GM12878 (cell line): Measurements from ENCODE around the gene CRY1. TPM values are rescaled to one million over a fixed set of nuclear protein-coding genes. Genes with fewer than 3 reads are reported as not detected.

Experiments used
- ATAC-seq: fragments of 200-7000 bp; cut with Tn5 transposase; 3 replicates; pipeline ENCODE4 v1.9.1; 2020; ENCODE audit warnings: mild to moderate bottlenecking, moderate library complexity
- BruUV-seq: library from RNA; stranded (reverse); fragments of 400-500 nt; replicated peaks from 2 replicates; lab custom pipeline; 2021; lab: Mats Ljungman, UMichigan
- CTCF ChIA-PET: fragments of 300-600 bp; sonication (Branson Sonifier 250); formaldehyde crosslinking; extraction: SDS; loops from one replicate; lab custom pipeline; 2021; ENCODE audit warnings: inconsistent platforms; lab: Yijun Ruan, JAX
- POLR2A ChIA-PET: fragments of 350-600 bp; formaldehyde crosslinking; extraction: SDS; loops from one replicate; lab custom pipeline; 2021; ENCODE audit warnings: inconsistent platforms; lab: Charles Lee
- RAD21 ChIA-PET: fragments of 300-600 bp; sonication (Branson Sonifier 250); formaldehyde crosslinking; loops from one replicate; lab custom pipeline; 2023; ENCODE audit warnings: antibody characterized with exemption; ENCODE audit not compliant: unreplicated experiment; lab: Charles Lee
- SMC1A ChIA-PET: fragments of 300-600 bp; sonication (Branson Sonifier 250); formaldehyde crosslinking; loops from one replicate; lab custom pipeline; 2023; ENCODE audit not compliant: unreplicated experiment, uncharacterized antibody; lab: Charles Lee
- DNase-seq: peaks from one replicate; pipeline ENCODE4 v3.0.0-alpha.2; 2011; ENCODE audit warnings: low read depth, low spot score
- FAIRE-seq: peaks from 3 replicates; lab custom pipeline; 2011; peaks lifted over from hg19 to GRCh38; lab: Jason Lieb, UNC
- H2AFZ ChIP-seq: 2 replicates; pipeline ENCODE4 v1.6.0; 2011; ENCODE audit warnings: low read depth, low read length, control low read depth; ENCODE audit not compliant: control insufficient read depth
- H3K27ac ChIP-seq: 2 replicates; pipeline ENCODE4 v1.5.1; 2011; ENCODE audit warnings: control low read depth; ENCODE audit not compliant: control insufficient read depth, insufficient read depth
- H3K27me3 ChIP-seq, 2 experiments: replicated peaks in 1 of 2; 2 replicates each; pipeline versions ENCODE4 v1.6.0 to v1.6.1; 2011; ENCODE audit warnings: low read length in 1 of 2; ENCODE audit not compliant: control insufficient read depth in 2 of 2, insufficient read depth in 2 of 2
- H3K36me3 ChIP-seq, 2 experiments: 2 replicates each; pipeline ENCODE4 v1.5.1; 2011; ENCODE audit warnings: low read length in 1 of 2; ENCODE audit not compliant: control insufficient read depth in 2 of 2, insufficient read depth in 2 of 2
- H3K4me1 ChIP-seq: 2 replicates; pipeline ENCODE4 v1.6.1; 2011; ENCODE audit warnings: mild to moderate bottlenecking, low read length, moderate library complexity, mixed read lengths; ENCODE audit not compliant: control insufficient read depth, insufficient read depth
- H3K4me2 ChIP-seq: 2 replicates; pipeline ENCODE4 v1.6.0; 2011; ENCODE audit warnings: control low read depth; ENCODE audit not compliant: control insufficient read depth, insufficient read depth
- H3K4me3 ChIP-seq: fragments of 200-600 bp; sonication (generic); 2 replicates; pipeline ENCODE4 v1.5.1; 2016
- H3K79me2 ChIP-seq: 2 replicates; pipeline ENCODE4 v1.6.0; 2011; ENCODE audit warnings: low read length; ENCODE audit not compliant: control insufficient read depth, insufficient read depth
- H3K9ac ChIP-seq: 2 replicates; pipeline ENCODE4 v1.8.0; 2011; ENCODE audit warnings: low read length, control low read depth, mixed read lengths; ENCODE audit not compliant: control insufficient read depth, insufficient read depth
- H3K9me3 ChIP-seq: replicated peaks from 3 replicates; pipeline ENCODE4 v1.5.1; 2011; ENCODE audit warnings: mild to moderate bottlenecking, low read length; ENCODE audit not compliant: control insufficient read depth, insufficient read depth
- H4K20me1 ChIP-seq: 2 replicates; pipeline ENCODE4 v1.6.0; 2011; ENCODE audit not compliant: control insufficient read depth, insufficient read depth
- HDAC2 ChIP-seq: fragments of 200-600 bp; sonication (generic); IDR thresholded peaks from 2 replicates; pipeline ENCODE4 v1.6.1; 2017
- MTA2 ChIP-seq: fragments of 450-650 bp; IDR thresholded peaks from 2 replicates; pipeline ENCODE4 v1.6.1; 2016; ENCODE audit warnings: low read depth, mild to moderate bottlenecking, moderate library complexity
- NR2C1 ChIP-seq: fragments of 450-650 bp; IDR thresholded peaks from 2 replicates; pipeline ENCODE4 v1.6.1; 2017; ENCODE audit warnings: antibody characterized with exemption, mild to moderate bottlenecking, moderate library complexity
- RBBP5 ChIP-seq: fragments of 200-600 bp; sonication (generic); conservative IDR thresholded peaks from 2 replicates; pipeline ENCODE4 v1.6.1; 2016
- SUZ12 ChIP-seq: fragments of 200-600 bp; sonication (generic); IDR thresholded peaks from one replicate; pipeline ENCODE4 v1.6.1; 2018; ENCODE audit warnings: antibody characterized with exemption, mild to moderate bottlenecking; ENCODE audit not compliant: unreplicated experiment
- TCF7 ChIP-seq: IDR thresholded peaks from 2 replicates; pipeline ENCODE4 v1.6.1; 2014; ENCODE audit warnings: antibody characterized with exemption, borderline replicate concordance
- WGBS: methylation state at CpG from one replicate; pipeline ENCODE4 v1.1.6; 2016; ENCODE audit warnings: low lambda C conversion rate; ENCODE audit not compliant: insufficient replicate concordance, insufficient coverage; ENCODE audit errors: missing lambda C conversion rate; 5-methylcytosine and 5-hydroxymethylcytosine counted together
- in situ Hi-C: fragments of 300-500 bp; cut with MboI; formaldehyde crosslinking; loops from 9 replicates; pipeline ENCODE4 v1.14.3; 2018; ENCODE audit warnings: mixed read lengths
- intact Hi-C: fragments of 100-400 bp; cut with micrococcal nuclease; formaldehyde crosslinking; loops from one replicate; pipeline ENCODE4 v1.14.2; 2022; ENCODE audit not compliant: unreplicated experiment
- polyA plus RNA-seq, 11 experiments: library from polyadenylated mRNA; depleted of rRNA in 4 of 11; unstranded in 6 of 11; stranded (reverse) in 5 of 11; fragments of >200 nt; fragmentation: Nextera tagmentation in 4 of 11; fragmentation: Illumina TruSeq in 1 of 11; extraction: Ambion mirVana in 4 of 11; extraction: Trizol in 1 of 11; gene quantifications; 1 replicate in 1 of 11; 2 replicates in 10 of 11; pipeline versions ENCODE4 v1.2.1 to v1.2.3, GENCODE V29; 2011 to 2016; ENCODE audit warnings: inconsistent platforms in 2 of 11, missing spikeins in 2 of 11, low read depth in 1 of 11
- total RNA-seq, 4 experiments: library from RNA; depleted of rRNA in 3 of 4; stranded (reverse); fragments of >200 nt in 3 of 4; fragmentation: Illumina TruSeq in 1 of 4; extraction: Trizol in 1 of 4; gene quantifications; 2 replicates each; pipeline versions ENCODE4 v1.2.1 to v1.2.3, GENCODE V29; 2013 to 2021
- TF ChIP-seq, protein P1 (sequence below): fragments of 450-650 bp; IDR thresholded peaks from 2 replicates; pipeline ENCODE4 v1.6.1; 2017; ENCODE audit warnings: mild to moderate bottlenecking, low read depth, inconsistent platforms; ENCODE audit not compliant: poor library complexity, severe bottlenecking
- TF ChIP-seq, protein P2 (sequence below): fragments of 450-650 bp; IDR thresholded peaks from 2 replicates; pipeline ENCODE4 v1.6.1; 2016; ENCODE audit warnings: mild to moderate bottlenecking, moderate library complexity, borderline replicate concordance

Gene CRY1
- total and polyA plus RNA-seq, 10 of the 15 experiments (the other 5 are each of a cell fraction or from before 2014, with no cell fraction given): 1.6 to 10.9 (median 5.4) TPM

DNA sequence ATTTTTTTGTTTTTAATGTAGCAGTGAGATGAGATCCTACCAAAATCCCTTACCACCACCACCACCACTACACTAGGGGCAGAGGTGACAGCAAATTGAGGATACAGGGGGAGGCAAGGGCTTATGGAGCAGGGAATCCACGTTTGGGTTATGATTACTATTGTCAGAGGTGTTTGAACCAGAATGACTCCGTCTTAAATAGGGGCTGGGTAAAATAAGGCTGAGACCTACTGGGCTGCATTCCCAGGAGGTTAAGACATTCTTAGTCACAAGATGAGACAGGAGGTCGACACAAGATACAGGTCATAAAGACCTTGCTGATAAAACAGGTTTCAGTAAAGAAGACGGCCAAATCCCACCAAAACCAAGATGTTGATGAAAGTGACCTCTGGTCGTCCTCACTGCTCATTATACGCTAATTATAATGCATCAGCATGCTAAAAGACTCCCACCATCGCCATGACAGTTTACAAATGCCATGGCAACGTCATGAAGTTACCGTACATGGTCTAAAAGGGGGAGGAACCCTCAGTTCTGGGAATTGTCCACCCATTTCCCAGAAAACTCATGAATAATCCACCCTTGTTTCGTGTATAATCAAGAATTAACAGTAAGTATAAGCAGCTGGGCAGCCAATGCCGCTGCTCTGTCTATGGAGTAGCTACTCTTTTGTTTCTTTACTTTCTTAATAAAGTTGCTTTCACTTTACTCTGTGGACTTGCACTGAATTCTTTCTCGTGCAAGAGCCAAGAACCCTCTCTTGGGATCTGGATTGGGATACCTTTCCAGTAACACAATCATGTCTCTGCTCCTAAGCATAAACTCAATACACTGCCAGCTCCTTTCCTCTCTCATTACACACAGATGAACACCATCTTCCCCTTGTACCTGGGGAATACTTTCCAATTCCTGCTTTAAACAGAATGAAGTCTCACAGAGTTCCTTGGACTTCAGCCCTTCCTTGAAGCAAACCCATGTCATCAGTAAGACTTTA lies 16.7 kb upstream of the CRY1 start:
- Histone ChIP-seq H3K4me1 (no peaks in the 10 kb centered on the region), H3K79me2 (no peaks in the 10 kb centered on the region), H3K9ac (no peak overlapping the region), H3K27ac (no peak overlapping the region), H3K36me3 (no peaks in the 10 kb centered on the region), H3K4me3 (no peak overlapping the region), H3K4me2 (no peak overlapping the region), H3K9me3 (no peaks in the 10 kb centered on the region), H3K27me3 (peaks cover 0 to 3% of the 10 kb centered on the region in 2 experiments; a peak in 1 of 4 replicates), H2AFZ (no peak overlapping the region), H4K20me1 (no peaks in the 10 kb centered on the region)
- intact Hi-C loops (no loop called here), in situ Hi-C loops (loop anchor here (10.0 kb wide), 1 partner anchor 725 kb away; no protein-coding TSS in a partner anchor)
- ChIA-PET SMC1A (no interaction called here), POLR2A (no interaction called here), RAD21 (no interaction called here), CTCF (interaction anchor here (1.0 kb wide), 1 partner anchor 216 kb away, joined by 3 read pairs; no protein-coding TSS in a partner anchor)
- TF ChIP-seq, protein P1, sequence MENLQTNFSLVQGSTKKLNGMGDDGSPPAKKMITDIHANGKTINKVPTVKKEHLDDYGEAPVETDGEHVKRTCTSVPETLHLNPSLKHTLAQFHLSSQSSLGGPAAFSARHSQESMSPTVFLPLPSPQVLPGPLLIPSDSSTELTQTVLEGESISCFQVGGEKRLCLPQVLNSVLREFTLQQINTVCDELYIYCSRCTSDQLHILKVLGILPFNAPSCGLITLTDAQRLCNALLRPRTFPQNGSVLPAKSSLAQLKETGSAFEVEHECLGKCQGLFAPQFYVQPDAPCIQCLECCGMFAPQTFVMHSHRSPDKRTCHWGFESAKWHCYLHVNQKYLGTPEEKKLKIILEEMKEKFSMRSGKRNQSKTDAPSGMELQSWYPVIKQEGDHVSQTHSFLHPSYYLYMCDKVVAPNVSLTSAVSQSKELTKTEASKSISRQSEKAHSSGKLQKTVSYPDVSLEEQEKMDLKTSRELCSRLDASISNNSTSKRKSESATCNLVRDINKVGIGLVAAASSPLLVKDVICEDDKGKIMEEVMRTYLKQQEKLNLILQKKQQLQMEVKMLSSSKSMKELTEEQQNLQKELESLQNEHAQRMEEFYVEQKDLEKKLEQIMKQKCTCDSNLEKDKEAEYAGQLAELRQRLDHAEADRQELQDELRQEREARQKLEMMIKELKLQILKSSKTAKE: no peak
- TF ChIP-seq MTA2 (no peak), TCF7 (no peak), NR2C1 (no peak), HDAC2 (no peak), SUZ12 (no peak), RBBP5 (no peak)
- TF ChIP-seq, protein P2, sequence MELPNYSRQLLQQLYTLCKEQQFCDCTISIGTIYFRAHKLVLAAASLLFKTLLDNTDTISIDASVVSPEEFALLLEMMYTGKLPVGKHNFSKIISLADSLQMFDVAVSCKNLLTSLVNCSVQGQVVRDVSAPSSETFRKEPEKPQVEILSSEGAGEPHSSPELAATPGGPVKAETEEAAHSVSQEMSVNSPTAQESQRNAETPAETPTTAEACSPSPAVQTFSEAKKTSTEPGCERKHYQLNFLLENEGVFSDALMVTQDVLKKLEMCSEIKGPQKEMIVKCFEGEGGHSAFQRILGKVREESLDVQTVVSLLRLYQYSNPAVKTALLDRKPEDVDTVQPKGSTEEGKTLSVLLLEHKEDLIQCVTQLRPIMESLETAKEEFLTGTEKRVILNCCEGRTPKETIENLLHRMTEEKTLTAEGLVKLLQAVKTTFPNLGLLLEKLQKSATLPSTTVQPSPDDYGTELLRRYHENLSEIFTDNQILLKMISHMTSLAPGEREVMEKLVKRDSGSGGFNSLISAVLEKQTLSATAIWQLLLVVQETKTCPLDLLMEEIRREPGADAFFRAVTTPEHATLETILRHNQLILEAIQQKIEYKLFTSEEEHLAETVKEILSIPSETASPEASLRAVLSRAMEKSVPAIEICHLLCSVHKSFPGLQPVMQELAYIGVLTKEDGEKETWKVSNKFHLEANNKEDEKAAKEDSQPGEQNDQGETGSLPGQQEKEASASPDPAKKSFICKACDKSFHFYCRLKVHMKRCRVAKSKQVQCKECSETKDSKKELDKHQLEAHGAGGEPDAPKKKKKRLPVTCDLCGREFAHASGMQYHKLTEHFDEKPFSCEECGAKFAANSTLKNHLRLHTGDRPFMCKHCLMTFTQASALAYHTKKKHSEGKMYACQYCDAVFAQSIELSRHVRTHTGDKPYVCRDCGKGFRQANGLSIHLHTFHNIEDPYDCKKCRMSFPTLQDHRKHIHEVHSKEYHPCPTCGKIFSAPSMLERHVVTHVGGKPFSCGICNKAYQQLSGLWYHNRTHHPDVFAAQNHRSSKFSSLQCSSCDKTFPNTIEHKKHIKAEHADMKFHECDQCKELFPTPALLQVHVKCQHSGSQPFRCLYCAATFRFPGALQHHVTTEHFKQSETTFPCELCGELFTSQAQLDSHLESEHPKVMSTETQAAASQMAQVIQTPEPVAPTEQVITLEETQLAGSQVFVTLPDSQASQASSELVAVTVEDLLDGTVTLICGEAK: no peak
- ATAC-seq: no peak
- FAIRE-seq: no peak
- DNase-seq: no peak
- 18% methylated on average over 12 of the region's 12 CpGs for WGBS
- BruUV-seq: no TSS peak
